Coronary artery (tissue), 2 donors: ENCODE data around the gene FSTL4.

Source experiments
- DNase-seq: peaks from one replicate; pipeline ENCODE4 v3.0.0-alpha.2; 2017; ENCODE audit warnings: low spot score
- H3K27ac ChIP-seq, 2 donors: fragments of 200-600 bp; sonication (generic); one replicate each; pipeline ENCODE4 v1.5.1; 2016 to 2019
- H3K4me3 ChIP-seq: fragments of 200-600 bp; sonication (generic); 2 replicates; pipeline ENCODE4 v1.5.1; 2016; ENCODE audit warnings: mild to moderate bottlenecking, moderate library complexity
- CTCF ChIP-seq: fragments of 200-600 bp; sonication (generic); IDR thresholded peaks from one replicate; pipeline ENCODE4 v1.5.1; 2019; ENCODE audit warnings: antibody characterized with exemption

FSTL4 gene

GRCh38 chr5:133241179-133242092 lies 370.9 kb downstream of the FSTL4 start:
- TF ChIP-seq CTCF = no peak
- DNase-seq = no peak
- Histone ChIP-seq H3K27ac (no peak overlapping the region), H3K4me3 (no peak overlapping the region)

- Histone ChIP-seq H3K4me3 (no peak overlapping the region), H3K27ac (no peak overlapping the region)
- no peak for TF ChIP-seq CTCF
These were observed 371.8 kb downstream of the FSTL4 start for GRCh38 chr5:133240425-133241091.

GRCh38 chr5:133238426-133239205 lies 373.7 kb downstream of the FSTL4 start:
- H3K4me3 ChIP-seq = no peak overlapping the region
- DNase-seq = no peak
- TF ChIP-seq CTCF = no peak
- no peak overlapping the region for H3K27ac ChIP-seq

More at GRCh38 chr5:133240425-133241091, 371.8 kb downstream of the FSTL4 start:
- DNase-seq = no peak

GRCh38 chr5:133236976-133237375 lies 375.4 kb downstream of the FSTL4 start:
- Histone ChIP-seq H3K27ac (no peak overlapping the region), H3K4me3 (no peak overlapping the region)
- TF ChIP-seq CTCF = no peak
- DNase-seq = no peak

- Histone ChIP-seq H3K27ac (no peak overlapping the region), H3K4me3 (no peak overlapping the region)
- no peak for TF ChIP-seq CTCF
- no peak for DNase-seq
These were observed 375.8 kb downstream of the FSTL4 start for GRCh38 chr5:133236541-133236951.

GRCh38 chr5:133235696-133236426 lies 376.5 kb downstream of the FSTL4 start:
- no peak for DNase-seq
- Histone ChIP-seq H3K4me3 (no peak overlapping the region), H3K27ac (no peak overlapping the region)
- TF ChIP-seq CTCF = no peak
